Smooth muscle cell (in vitro differentiated cells): Measurements from ENCODE around the gene TTC7B. TPM values are rescaled to one million over a fixed set of nuclear protein-coding genes. Genes with fewer than 3 reads are reported as not detected.

Experiments used
- DNase-seq: peaks from one replicate; lab custom pipeline; 2025; ENCODE audit not compliant: unreplicated experiment; lab: John Stamatoyannopoulos, UW
- H2AFZ ChIP-seq: fragments of 200-600 bp; sonication (generic); 2 replicates; pipeline ENCODE4 v1.6.0; 2016; ENCODE audit warnings: antibody characterized with exemption, low read depth, mild to moderate bottlenecking
- H3F3A ChIP-seq: fragments of 200-600 bp; sonication (generic); 2 replicates; pipeline ENCODE4 v1.6.0; 2017; ENCODE audit warnings: antibody characterized with exemption, low read depth
- H3K27ac ChIP-seq: fragments of 200-600 bp; sonication (generic); 2 replicates; pipeline ENCODE4 v1.5.1; 2016; ENCODE audit warnings: low read depth, mild to moderate bottlenecking
- H3K27me3 ChIP-seq: fragments of 200-600 bp; sonication (generic); 2 replicates; pipeline ENCODE4 v1.6.1; 2016; ENCODE audit warnings: low read depth, mild to moderate bottlenecking
- H3K36me3 ChIP-seq: fragments of 200-600 bp; sonication (generic); 2 replicates; pipeline ENCODE4 v1.5.1; 2016; ENCODE audit warnings: low read depth
- H3K4me1 ChIP-seq: fragments of 200-600 bp; sonication (generic); 2 replicates; pipeline ENCODE4 v1.5.1; 2016; ENCODE audit warnings: low read depth
- H3K4me2 ChIP-seq: fragments of 200-600 bp; sonication (generic); 2 replicates; pipeline ENCODE4 v1.6.0; 2016; ENCODE audit warnings: mild to moderate bottlenecking
- H3K4me3 ChIP-seq: fragments of 200-600 bp; sonication (generic); 2 replicates; pipeline ENCODE4 v1.5.1; 2016; ENCODE audit warnings: mild to moderate bottlenecking
- H3K79me2 ChIP-seq: fragments of 200-600 bp; sonication (generic); 2 replicates; pipeline ENCODE4 v1.6.0; 2016; ENCODE audit warnings: low read depth, mild to moderate bottlenecking
- H3K9ac ChIP-seq: fragments of 200-600 bp; sonication (generic); 2 replicates; pipeline ENCODE4 v1.6.0; 2016; ENCODE audit warnings: low read depth
- H3K9me3 ChIP-seq: fragments of 200-600 bp; sonication (generic); replicated peaks from 2 replicates; pipeline ENCODE4 v1.5.1; 2016; ENCODE audit warnings: low read depth
- H4K20me1 ChIP-seq: fragments of 200-600 bp; sonication (generic); 2 replicates; pipeline ENCODE4 v1.6.0; 2016; ENCODE audit warnings: low read depth
- WGBS: methylation state at CpG from one replicate; pipeline ENCODE4 v1.1.7; 2016; ENCODE audit warnings: low lambda C conversion rate; 5-methylcytosine and 5-hydroxymethylcytosine counted together
- polyA plus RNA-seq: library from polyadenylated mRNA; unstranded; fragments of >200 nt; fragmentation: Nextera tagmentation; extraction: Ambion mirVana; gene quantifications from 2 replicates; pipeline ENCODE4 v1.2.1, GENCODE V29; 2016
- total RNA-seq: library from RNA; depleted of rRNA; stranded (reverse); fragments of >200 nt; gene quantifications from 2 replicates; pipeline ENCODE4 v1.2.3, GENCODE V29; 2014
- TF ChIP-seq, protein P1 (sequence below): fragments of 200-600 bp; sonication (generic); IDR thresholded peaks from 2 replicates; pipeline ENCODE4 v1.5.1; 2017; ENCODE audit warnings: borderline replicate concordance, mild to moderate bottlenecking, antibody characterized with exemption; ENCODE audit not compliant: insufficient read depth, poor library complexity, severe bottlenecking

The TTC7B gene
- total and polyA plus RNA-seq, 2 experiments from 2014 or later, result 22.1 to 54.1 TPM

DNA sequence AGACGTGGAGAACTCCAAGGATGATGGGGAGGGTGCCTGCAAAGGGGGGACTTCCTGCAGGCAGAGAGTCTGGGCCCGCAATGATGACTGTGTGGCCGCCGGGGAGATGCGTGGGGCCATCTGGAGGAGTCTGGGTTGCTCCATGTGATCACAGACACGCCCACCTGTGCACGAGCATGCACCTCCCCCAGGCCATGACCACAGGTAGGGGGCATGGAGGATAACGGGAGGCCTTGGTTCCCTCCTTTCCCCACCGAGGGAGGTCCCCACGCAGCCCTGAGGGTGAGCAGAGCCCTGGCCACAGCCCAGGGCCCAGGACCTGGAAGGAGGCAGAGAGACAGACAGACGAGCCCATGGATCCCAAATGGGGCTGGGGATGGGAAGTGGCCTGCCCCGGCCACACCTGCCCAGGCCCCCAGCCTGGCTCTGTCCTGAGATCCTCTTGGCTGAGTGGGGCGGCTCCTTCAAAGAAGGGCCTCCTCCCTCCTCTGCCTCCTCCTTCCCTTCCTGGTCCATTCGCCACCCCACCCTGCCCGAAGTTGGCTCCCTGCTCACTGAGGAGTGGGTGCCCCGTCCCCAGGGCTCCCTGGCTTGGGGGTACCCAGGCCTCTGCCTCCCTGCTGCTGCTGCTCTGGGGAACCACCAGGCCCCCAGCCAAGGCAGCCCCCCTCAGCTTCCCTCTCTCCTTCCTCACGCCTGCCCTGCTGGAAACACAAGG lies 281.2 kb downstream of the TTC7B start:
- 83% methylated on average over 14 of the region's 17 CpGs for WGBS
- DNase-seq, result no peak
- no peaks in the 10 kb centered on the region for H3K9me3 ChIP-seq
- TF ChIP-seq, protein P1, sequence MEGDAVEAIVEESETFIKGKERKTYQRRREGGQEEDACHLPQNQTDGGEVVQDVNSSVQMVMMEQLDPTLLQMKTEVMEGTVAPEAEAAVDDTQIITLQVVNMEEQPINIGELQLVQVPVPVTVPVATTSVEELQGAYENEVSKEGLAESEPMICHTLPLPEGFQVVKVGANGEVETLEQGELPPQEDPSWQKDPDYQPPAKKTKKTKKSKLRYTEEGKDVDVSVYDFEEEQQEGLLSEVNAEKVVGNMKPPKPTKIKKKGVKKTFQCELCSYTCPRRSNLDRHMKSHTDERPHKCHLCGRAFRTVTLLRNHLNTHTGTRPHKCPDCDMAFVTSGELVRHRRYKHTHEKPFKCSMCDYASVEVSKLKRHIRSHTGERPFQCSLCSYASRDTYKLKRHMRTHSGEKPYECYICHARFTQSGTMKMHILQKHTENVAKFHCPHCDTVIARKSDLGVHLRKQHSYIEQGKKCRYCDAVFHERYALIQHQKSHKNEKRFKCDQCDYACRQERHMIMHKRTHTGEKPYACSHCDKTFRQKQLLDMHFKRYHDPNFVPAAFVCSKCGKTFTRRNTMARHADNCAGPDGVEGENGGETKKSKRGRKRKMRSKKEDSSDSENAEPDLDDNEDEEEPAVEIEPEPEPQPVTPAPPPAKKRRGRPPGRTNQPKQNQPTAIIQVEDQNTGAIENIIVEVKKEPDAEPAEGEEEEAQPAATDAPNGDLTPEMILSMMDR, result no peak
- H4K20me1 ChIP-seq, result no peaks in the 10 kb centered on the region
- no peaks in the 10 kb centered on the region for H3K36me3 ChIP-seq
- no peak overlapping the region for H3K9ac ChIP-seq
- H3K4me3 ChIP-seq, result no peak overlapping the region
- no peaks in the 10 kb centered on the region for H3K79me2 ChIP-seq
- H2AFZ ChIP-seq, result no peak overlapping the region
- H3K4me1 ChIP-seq, result no peaks in the 10 kb centered on the region
- no peak overlapping the region for H3K27ac ChIP-seq
- H3K4me2 ChIP-seq, result no peak overlapping the region
- H3K27me3 ChIP-seq, result no peaks in the 10 kb centered on the region
- no peaks in the 10 kb centered on the region for H3F3A ChIP-seq

DNA sequence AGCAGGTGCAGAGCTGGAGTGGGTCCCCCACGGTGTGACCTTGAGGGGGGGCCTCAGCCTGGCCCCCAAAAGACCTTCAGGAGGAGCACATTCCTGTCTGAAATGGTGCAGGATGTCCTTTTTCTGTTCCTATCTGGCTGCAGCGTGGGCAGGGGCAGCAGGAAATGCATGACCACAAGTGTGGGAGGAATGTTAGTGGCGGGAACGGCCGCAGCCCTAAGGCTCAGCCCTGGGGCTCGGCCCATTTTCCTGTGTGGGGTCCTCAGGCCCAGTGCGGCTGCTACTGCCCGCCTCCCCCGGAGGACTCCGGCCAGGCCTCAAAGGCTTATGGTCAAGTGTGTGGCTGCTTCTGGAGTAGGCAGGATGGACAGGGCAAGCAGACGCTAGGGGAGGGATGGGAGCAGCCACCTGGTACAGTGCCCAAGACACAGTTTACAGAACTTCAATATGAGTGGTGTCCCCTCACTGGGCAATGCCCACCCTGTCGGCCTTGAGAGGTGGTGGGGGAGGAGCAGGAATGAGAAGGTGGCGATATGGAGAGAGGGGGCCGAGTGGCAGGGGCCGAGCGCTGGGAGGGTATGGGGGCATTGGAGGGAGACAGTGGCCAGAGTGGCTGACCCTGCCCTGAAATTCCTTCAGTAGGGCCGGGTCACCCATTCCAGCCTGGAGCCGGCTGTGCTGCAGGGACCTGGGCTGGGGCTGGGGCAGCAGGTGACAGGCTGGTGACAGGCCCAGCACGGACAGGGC lies 282.0 kb downstream of the TTC7B start:
- DNase-seq, result no peak
- no peaks in the 10 kb centered on the region for H3K4me1 ChIP-seq
- peak overlapping the region; percentile 78 for H3K4me2 ChIP-seq
- WGBS, result 52% methylated on average over 19 of the region's 19 CpGs
- H3K79me2 ChIP-seq, result no peaks in the 10 kb centered on the region
- H3K9me3 ChIP-seq, result no peaks in the 10 kb centered on the region
- H3K27ac ChIP-seq, result no peak overlapping the region
- no peaks in the 10 kb centered on the region for H3K27me3 ChIP-seq
- no peak overlapping the region for H3K4me3 ChIP-seq
- no peak overlapping the region for H2AFZ ChIP-seq
- TF ChIP-seq, protein P1, result no peak
- H3K9ac ChIP-seq, result no peak overlapping the region
- no peaks in the 10 kb centered on the region for H4K20me1 ChIP-seq
- no peaks in the 10 kb centered on the region for H3F3A ChIP-seq
- no peaks in the 10 kb centered on the region for H3K36me3 ChIP-seq

DNA sequence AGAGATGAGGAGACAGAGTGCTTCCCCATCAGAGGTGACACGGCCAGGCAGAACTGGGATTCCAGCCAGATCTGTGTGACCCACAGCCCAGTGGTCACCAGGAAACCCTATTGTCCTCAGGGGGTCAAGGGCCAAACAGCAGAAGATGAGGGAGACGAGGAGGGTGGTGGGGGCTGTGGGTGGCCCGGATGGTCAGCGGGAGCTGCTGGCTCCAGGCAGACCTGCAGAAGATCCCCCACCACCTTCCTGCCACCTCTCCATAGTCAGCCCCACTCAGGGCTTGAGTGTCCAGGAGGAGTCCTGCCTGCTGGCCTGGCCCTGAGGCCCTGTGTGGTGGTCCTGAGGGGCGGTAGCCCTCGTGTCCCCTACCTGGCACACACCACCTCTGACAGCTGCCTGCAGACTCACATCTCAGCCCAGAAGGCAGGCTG lies 282.6 kb downstream of the TTC7B start:
- H3K4me1 ChIP-seq, result no peaks in the 10 kb centered on the region
- no peaks in the 10 kb centered on the region for H4K20me1 ChIP-seq
- peak overlapping the region; percentile 78 for H3K4me2 ChIP-seq
- H3K36me3 ChIP-seq, result no peaks in the 10 kb centered on the region
- no peak overlapping the region for H3K9ac ChIP-seq
- no peaks in the 10 kb centered on the region for H3K9me3 ChIP-seq
- 80% methylated on average over 6 of the region's 6 CpGs for WGBS
- H3K79me2 ChIP-seq, result no peaks in the 10 kb centered on the region
- DNase-seq, result no peak
- TF ChIP-seq, protein P1, result no peak
- no peaks in the 10 kb centered on the region for H3K27me3 ChIP-seq
- no peak overlapping the region for H3K27ac ChIP-seq
- H3F3A ChIP-seq, result no peaks in the 10 kb centered on the region
- H2AFZ ChIP-seq, result no peak overlapping the region
- H3K4me3 ChIP-seq, result no peak overlapping the region
